Panc1 (cell line): Measurements from ENCODE around the gene DCTN3. TPM values are rescaled to one million over a fixed set of nuclear protein-coding genes. Genes with fewer than 3 reads are reported as not detected.
A peak's percentile ranks its signal among the peaks of the same experiment; 100 is the strongest.

Experiments used
- ATAC-seq: fragments of 200-7000 bp; cut with Tn5 transposase; 2 replicates; pipeline ENCODE4 v1.9.1; 2020; ENCODE audit warnings: mild to moderate bottlenecking, moderate library complexity
- BruUV-seq: library from RNA; stranded (reverse); fragments of 400-500 nt; replicated peaks from 2 replicates; lab custom pipeline; 2021; lab: Mats Ljungman, UMichigan
- CTCF ChIA-PET: fragments of 300-600 bp; sonication (Branson Sonifier 250); formaldehyde crosslinking; loops from one replicate; lab custom pipeline; 2022; ENCODE audit warnings: antibody characterized with exemption; lab: Charles Lee
- POLR2A ChIA-PET: fragments of 300-600 bp; sonication (Branson Sonifier 250); formaldehyde crosslinking; loops from one replicate; lab custom pipeline; 2022; ENCODE audit warnings: antibody characterized with exemption; lab: Charles Lee
- DNase-seq: peaks from one replicate; pipeline ENCODE4 v3.0.0-alpha.2; 2010; ENCODE audit warnings: low read depth, low spot score
- H3K27ac ChIP-seq: 2 replicates; pipeline ENCODE4 v1.5.1; 2011; ENCODE audit warnings: mild to moderate bottlenecking, low read length, inconsistent platforms
- H3K27me3 ChIP-seq: fragments of 200-500 bp; sonication (Bioruptor generic); 2 replicates; pipeline ENCODE4 v1.6.0; 2014; ENCODE audit warnings: low read length, inconsistent platforms; ENCODE audit not compliant: control insufficient read depth, insufficient read depth
- H3K36me3 ChIP-seq: fragments of 200-500 bp; sonication (Bioruptor generic); 2 replicates; pipeline ENCODE4 v1.5.1; 2014; ENCODE audit warnings: inconsistent platforms, mild to moderate bottlenecking, low read length, moderate library complexity; ENCODE audit not compliant: control insufficient read depth, insufficient read depth
- H3K4me1 ChIP-seq: 2 replicates; pipeline ENCODE4 v1.5.1; 2011; ENCODE audit warnings: inconsistent platforms, mild to moderate bottlenecking, low read length, moderate library complexity; ENCODE audit not compliant: control insufficient read depth, insufficient read depth
- H3K4me3 ChIP-seq, 2 experiments: 2 replicates each; pipeline ENCODE4 v1.5.1; 2011 to 2012; ENCODE audit warnings: low read depth in 2 of 2, low read length in 2 of 2, mild to moderate bottlenecking in 2 of 2, inconsistent platforms in 1 of 2, moderate library complexity in 1 of 2
- H3K9me3 ChIP-seq: fragments of 200-500 bp; sonication (Bioruptor generic); 2 replicates; pipeline ENCODE4 v1.5.1; 2014; ENCODE audit warnings: low read depth, mild to moderate bottlenecking, inconsistent platforms, low read length, moderate library complexity; ENCODE audit not compliant: control insufficient read depth, insufficient read depth
- POLR2AphosphoS5 ChIP-seq: IDR thresholded peaks from 2 replicates; pipeline ENCODE4 v1.6.1; 2012; ENCODE audit warnings: mild to moderate bottlenecking, low read depth, low read length, moderate library complexity
- SIN3A ChIP-seq: IDR thresholded peaks from 2 replicates; pipeline ENCODE4 v1.6.1; 2012; ENCODE audit warnings: low read depth, mild to moderate bottlenecking, low read length, moderate library complexity, borderline replicate concordance; ENCODE audit not compliant: insufficient read depth
- TCF7L2 ChIP-seq: IDR thresholded peaks from 2 replicates; pipeline ENCODE4 v1.6.1; 2011; ENCODE audit warnings: mild to moderate bottlenecking, low read depth, low read length, inconsistent platforms
- in situ Hi-C: cut with HindIII; loops from 2 replicates; pipeline ENCODE4 v1.10.0; 2016; ENCODE audit warnings: low sequenced_read_pairs, low pct_unique_long_range_greater_than_20kb
- intact Hi-C: fragments of 100-400 bp; cut with micrococcal nuclease; formaldehyde crosslinking; loops from one replicate; pipeline ENCODE4 v1.10.0; 2022; ENCODE audit not compliant: unreplicated experiment
- total RNA-seq: library from RNA; stranded (reverse); gene quantifications from one replicate; pipeline ENCODE4 v1.2.1, GENCODE V29; 2021; ENCODE audit not compliant: unreplicated experiment
- TF ChIP-seq, protein P1 (sequence below), 2 experiments: IDR thresholded peaks; 2 replicates each; pipeline ENCODE4 v1.6.1; 2011 to 2012; ENCODE audit warnings: low read depth in 2 of 2, control low read depth in 1 of 2, low read length in 1 of 2, mild to moderate bottlenecking in 1 of 2, moderate library complexity in 1 of 2; ENCODE audit not compliant: insufficient read depth in 1 of 2
- TF ChIP-seq, protein P2 (sequence below): fragments of 450-650 bp; IDR thresholded peaks from 2 replicates; pipeline ENCODE4 v1.5.1; 2017; ENCODE audit warnings: mild to moderate bottlenecking

The DCTN3 gene
- total RNA-seq, 1 experiment from 2014 or later = 110 TPM

DNA sequence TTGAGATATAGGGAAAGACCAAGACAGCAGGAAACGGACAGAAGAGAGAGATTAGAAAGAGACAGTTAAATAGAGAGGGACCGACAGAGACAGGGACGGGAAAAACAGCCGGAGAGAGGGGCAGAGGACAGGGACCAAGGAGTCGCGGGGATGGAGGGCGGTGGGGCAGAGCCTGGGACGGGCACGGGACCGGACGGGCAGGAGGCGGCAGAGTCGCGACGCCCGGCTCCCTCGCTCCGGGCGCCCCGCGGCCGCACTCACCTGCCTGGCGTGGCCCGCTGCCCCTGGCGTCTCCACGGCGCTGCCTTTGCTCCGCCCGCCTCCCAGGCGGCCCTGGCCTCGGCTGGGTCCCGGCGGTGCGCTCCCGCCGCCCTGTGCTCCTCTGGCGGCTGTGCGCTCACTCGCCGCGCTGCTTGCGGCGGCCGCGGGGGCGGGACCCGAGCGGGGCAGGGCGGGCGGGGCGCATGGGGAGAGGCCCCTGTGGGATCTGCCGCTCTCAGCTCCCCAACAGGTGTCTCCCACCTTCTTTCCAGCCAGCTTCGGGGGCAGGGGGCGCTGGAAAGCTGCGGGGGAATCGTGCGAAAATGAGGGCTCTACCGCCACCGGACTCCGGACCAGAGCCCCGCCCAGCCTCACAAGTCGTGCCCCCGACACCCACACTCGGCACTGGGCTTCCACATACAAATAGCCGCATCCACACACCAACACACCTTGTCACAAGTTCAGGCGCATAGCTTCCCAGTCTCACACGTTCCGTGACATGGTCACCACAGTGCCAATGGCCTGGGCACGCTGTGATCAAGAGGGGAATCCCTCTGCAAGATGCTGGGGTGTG is 8.6 kb upstream of the DCTN3 start, which contains the start of gene ARID3C:
ARID3C (minus strand) TSS at position 411 of the 835 bp plus-strand sequence. CDS start 1,052 bp downstream, outside the sequence.
- in situ Hi-C loops = no loop called here
- H3K27ac ChIP-seq = no peak within 1 kb of the TSS
- DNase-seq (no peak), ATAC-seq (peak; percentile 85)
- BruUV-seq = no TSS peak
- CTCF ChIA-PET = no interaction called here
- H3K9me3 ChIP-seq = no peaks in the 10 kb centered on the region
- TF ChIP-seq, protein P1, sequence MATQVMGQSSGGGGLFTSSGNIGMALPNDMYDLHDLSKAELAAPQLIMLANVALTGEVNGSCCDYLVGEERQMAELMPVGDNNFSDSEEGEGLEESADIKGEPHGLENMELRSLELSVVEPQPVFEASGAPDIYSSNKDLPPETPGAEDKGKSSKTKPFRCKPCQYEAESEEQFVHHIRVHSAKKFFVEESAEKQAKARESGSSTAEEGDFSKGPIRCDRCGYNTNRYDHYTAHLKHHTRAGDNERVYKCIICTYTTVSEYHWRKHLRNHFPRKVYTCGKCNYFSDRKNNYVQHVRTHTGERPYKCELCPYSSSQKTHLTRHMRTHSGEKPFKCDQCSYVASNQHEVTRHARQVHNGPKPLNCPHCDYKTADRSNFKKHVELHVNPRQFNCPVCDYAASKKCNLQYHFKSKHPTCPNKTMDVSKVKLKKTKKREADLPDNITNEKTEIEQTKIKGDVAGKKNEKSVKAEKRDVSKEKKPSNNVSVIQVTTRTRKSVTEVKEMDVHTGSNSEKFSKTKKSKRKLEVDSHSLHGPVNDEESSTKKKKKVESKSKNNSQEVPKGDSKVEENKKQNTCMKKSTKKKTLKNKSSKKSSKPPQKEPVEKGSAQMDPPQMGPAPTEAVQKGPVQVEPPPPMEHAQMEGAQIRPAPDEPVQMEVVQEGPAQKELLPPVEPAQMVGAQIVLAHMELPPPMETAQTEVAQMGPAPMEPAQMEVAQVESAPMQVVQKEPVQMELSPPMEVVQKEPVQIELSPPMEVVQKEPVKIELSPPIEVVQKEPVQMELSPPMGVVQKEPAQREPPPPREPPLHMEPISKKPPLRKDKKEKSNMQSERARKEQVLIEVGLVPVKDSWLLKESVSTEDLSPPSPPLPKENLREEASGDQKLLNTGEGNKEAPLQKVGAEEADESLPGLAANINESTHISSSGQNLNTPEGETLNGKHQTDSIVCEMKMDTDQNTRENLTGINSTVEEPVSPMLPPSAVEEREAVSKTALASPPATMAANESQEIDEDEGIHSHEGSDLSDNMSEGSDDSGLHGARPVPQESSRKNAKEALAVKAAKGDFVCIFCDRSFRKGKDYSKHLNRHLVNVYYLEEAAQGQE (IDR thresholded peaks at IDR 0.05; ENCODE audit: insufficient read depth in 1 of 2, low read depth in 2 of 2, low read length in 1 of 2) = no peak
- no peak for TF ChIP-seq POLR2AphosphoS5
- TF ChIP-seq, protein P2, sequence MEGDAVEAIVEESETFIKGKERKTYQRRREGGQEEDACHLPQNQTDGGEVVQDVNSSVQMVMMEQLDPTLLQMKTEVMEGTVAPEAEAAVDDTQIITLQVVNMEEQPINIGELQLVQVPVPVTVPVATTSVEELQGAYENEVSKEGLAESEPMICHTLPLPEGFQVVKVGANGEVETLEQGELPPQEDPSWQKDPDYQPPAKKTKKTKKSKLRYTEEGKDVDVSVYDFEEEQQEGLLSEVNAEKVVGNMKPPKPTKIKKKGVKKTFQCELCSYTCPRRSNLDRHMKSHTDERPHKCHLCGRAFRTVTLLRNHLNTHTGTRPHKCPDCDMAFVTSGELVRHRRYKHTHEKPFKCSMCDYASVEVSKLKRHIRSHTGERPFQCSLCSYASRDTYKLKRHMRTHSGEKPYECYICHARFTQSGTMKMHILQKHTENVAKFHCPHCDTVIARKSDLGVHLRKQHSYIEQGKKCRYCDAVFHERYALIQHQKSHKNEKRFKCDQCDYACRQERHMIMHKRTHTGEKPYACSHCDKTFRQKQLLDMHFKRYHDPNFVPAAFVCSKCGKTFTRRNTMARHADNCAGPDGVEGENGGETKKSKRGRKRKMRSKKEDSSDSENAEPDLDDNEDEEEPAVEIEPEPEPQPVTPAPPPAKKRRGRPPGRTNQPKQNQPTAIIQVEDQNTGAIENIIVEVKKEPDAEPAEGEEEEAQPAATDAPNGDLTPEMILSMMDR = no peak
- no peak for TF ChIP-seq SIN3A
- TF ChIP-seq TCF7L2 = no peak
- POLR2A ChIA-PET = interaction anchor here (0.6 to 1.1 kb wide), 2 partner anchors 9 to 487 kb away, joined by 4 read pairs; partner anchors contain the start of genes ATOSB and DCTN3
- intact Hi-C loops = no loop called here
- H3K4me1 ChIP-seq = peaks cover 3% of the 10 kb centered on the region; the same call in 1 of the 2 replicates
- H3K36me3 ChIP-seq = no peaks in the 10 kb centered on the region
- H3K27me3 ChIP-seq = peaks cover 13% of the 10 kb centered on the region
- H3K4me3 ChIP-seq = peak within 1 kb of the TSS; percentile 39 to 54

DNA sequence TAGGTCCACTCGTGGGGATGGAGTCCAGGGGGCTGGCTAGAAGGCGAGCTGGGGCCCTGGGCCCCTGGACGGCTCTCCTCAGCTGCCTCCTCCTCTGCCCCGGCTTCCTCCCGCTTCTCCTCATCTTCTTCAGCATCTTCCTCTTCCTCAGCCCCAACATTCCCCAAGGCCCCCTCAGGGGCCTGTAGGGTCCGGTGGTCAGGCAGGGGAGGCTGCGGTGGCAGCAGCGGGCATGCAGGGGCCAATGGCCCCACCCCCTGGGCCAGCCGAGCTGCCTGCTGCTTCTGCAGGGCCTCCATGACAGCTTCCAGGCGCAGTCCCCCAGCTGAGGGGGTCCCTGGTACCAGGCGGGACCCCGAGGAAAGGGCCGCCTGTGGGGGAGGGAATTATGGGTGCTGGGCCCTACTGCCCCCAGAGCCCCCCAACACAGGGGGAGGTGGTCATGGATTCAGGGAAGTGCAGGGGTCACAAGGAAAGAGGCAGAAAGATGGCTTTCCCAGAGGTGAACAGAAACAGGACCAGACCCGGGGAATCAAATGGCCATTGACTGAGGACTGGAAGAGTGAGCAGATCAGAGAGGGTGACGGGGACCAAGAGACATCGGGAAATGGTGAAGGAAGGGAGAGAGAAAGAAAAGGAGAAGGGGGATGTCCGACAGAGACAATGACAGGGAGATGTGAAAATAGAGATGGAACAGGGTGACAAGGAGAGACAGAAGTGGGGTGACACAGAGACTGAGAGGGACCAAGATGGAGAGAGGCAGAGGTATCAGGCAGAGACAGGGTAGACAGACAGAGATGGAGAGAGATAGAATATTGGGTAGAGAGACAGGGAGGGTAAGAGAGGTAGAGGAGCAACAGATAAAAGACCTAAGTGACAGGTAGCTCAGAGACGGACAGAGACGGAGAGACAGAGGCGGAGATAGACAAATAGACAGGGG is 7.7 kb upstream of the DCTN3 start:
- CTCF ChIA-PET = no interaction called here
- Histone ChIP-seq H3K27me3 (peaks cover 13% of the 10 kb centered on the region), H3K4me3 (peak overlapping the region; percentile 39 to 54), H3K27ac (no peak overlapping the region), H3K4me1 (peaks cover 3% of the 10 kb centered on the region; the same call in 1 of the 2 replicates), H3K36me3 (no peaks in the 10 kb centered on the region), H3K9me3 (no peaks in the 10 kb centered on the region)
- DNase-seq (no peak), ATAC-seq (peak; percentile 3)
- TF ChIP-seq, protein P2 = no peak
- no peak for TF ChIP-seq POLR2AphosphoS5
- no peak for TF ChIP-seq TCF7L2
- TF ChIP-seq, protein P1 (IDR thresholded peaks at IDR 0.05; ENCODE audit: insufficient read depth in 1 of 2, low read depth in 2 of 2, low read length in 1 of 2) = no peak
- TF ChIP-seq SIN3A = no peak
- POLR2A ChIA-PET = no interaction called here
- in situ Hi-C loops (no loop called here), intact Hi-C loops (no loop called here)
- BruUV-seq = no TSS peak
